ENCODE data around the gene PDK3.

The PDK3 gene

GRCh38 chrX:24464836-24465531 is at the start of gene PDK3:
PDK3 (plus strand) TSS chrX:24465286; CDS start chrX:24465456, 170 bp downstream.
- peak; percentile 96 for DNase-seq

- DNase-seq: no peak
Observed at GRCh38 chrX:24415921-24416320, 49.2 kb upstream of the PDK3 start.

GRCh38 chrX:24423960-24424359 is 41.1 kb upstream of the PDK3 start:
- DNase-seq: no peak

- no peak for DNase-seq
Observed at GRCh38 chrX:24424948-24425347, 40.1 kb upstream of the PDK3 start.

- no peak for DNase-seq
Observed at GRCh38 chrX:24425806-24426205, 39.3 kb upstream of the PDK3 start.

GRCh38 chrX:24426340-24426913 is 38.7 kb upstream of the PDK3 start:
- no peak for DNase-seq

GRCh38 chrX:24426921-24427746 is 38.0 kb upstream of the PDK3 start:
- DNase-seq: no peak

GRCh38 chrX:24427747-24428019 is 37.4 kb upstream of the PDK3 start:
- DNase-seq: no peak

GRCh38 chrX:24428516-24428915 is 36.6 kb upstream of the PDK3 start:
- DNase-seq: no peak

- DNase-seq: no peak
Observed at GRCh38 chrX:24435060-24435459, 30.0 kb upstream of the PDK3 start.

GRCh38 chrX:24443918-24444317 is 21.2 kb upstream of the PDK3 start:
- no peak for DNase-seq

GRCh38 chrX:24444645-24445044 is 20.4 kb upstream of the PDK3 start:
- no peak for DNase-seq

GRCh38 chrX:24448762-24449250 is 16.3 kb upstream of the PDK3 start:
- no peak for DNase-seq

GRCh38 chrX:24463077-24463476 is 2.0 kb upstream of the PDK3 start:
- no peak for DNase-seq

GRCh38 chrX:24464498-24464835 is 619 bp upstream of the PDK3 start:
- DNase-seq: no peak

GRCh38 chrX:24465532-24465865 is 413 bp downstream of the PDK3 start:
- DNase-seq: peak; percentile 21

- DNase-seq: peak; percentile 35
Observed at GRCh38 chrX:24466025-24466424, 939 bp downstream of the PDK3 start.

GRCh38 chrX:24468245-24468644 is 3.2 kb downstream of the PDK3 start:
- peak; percentile 3 for DNase-seq

GRCh38 chrX:24471808-24472207 is 6.7 kb downstream of the PDK3 start:
- DNase-seq: no peak

GRCh38 chrX:24475480-24475879 is 10.4 kb downstream of the PDK3 start:
- DNase-seq: no peak

- DNase-seq: no peak
Observed at GRCh38 chrX:24478509-24478908, 13.4 kb downstream of the PDK3 start.

- peak; percentile 4 for DNase-seq
Observed at GRCh38 chrX:24479924-24480323, 14.8 kb downstream of the PDK3 start.

GRCh38 chrX:24480400-24480865 is 15.3 kb downstream of the PDK3 start:
- DNase-seq: no peak

GRCh38 chrX:24482823-24483415 is 17.8 kb downstream of the PDK3 start:
- DNase-seq: no peak

All from NCI-H69 (cell line).